PFSK-1 (cell line): ENCODE data around the gene RXRB.

Experiments
- FOXP2 ChIP-seq: optimal IDR thresholded peaks from 2 replicates; pipeline ENCODE3; 2011; ENCODE audit warnings: borderline replicate concordance, control low read depth, inconsistent platforms; ENCODE audit not compliant: insufficient read depth; ENCODE audit errors: extremely low read length, extremely low read depth
- POLR2AphosphoS5 ChIP-seq: IDR thresholded peaks from 2 replicates; pipeline ENCODE4 v1.6.1; 2012; ENCODE audit warnings: low read depth, mild to moderate bottlenecking, control low read depth, low read length, moderate library complexity
- REST ChIP-seq, 2 experiments: IDR thresholded peaks; 2 replicates each; pipeline versions ENCODE4 v1.6.1 to v1.8.0; 2011 to 2012; ENCODE audit warnings: low read depth in 2 of 2, low read length in 2 of 2, control low read depth in 1 of 2, inconsistent platforms in 1 of 2, mild to moderate bottlenecking in 1 of 2, moderate library complexity in 1 of 2; ENCODE audit not compliant: insufficient read depth in 1 of 2
- SIN3A ChIP-seq: IDR thresholded peaks from 2 replicates; pipeline ENCODE4 v1.6.1; 2012; ENCODE audit warnings: mild to moderate bottlenecking, low read length, moderate library complexity, borderline replicate concordance; ENCODE audit not compliant: insufficient read depth
- TAF1 ChIP-seq: IDR thresholded peaks from 2 replicates; pipeline ENCODE4 v1.6.1; 2012; ENCODE audit warnings: low read length, control low read depth, borderline replicate concordance; ENCODE audit not compliant: insufficient read depth

The RXRB gene

DNA sequence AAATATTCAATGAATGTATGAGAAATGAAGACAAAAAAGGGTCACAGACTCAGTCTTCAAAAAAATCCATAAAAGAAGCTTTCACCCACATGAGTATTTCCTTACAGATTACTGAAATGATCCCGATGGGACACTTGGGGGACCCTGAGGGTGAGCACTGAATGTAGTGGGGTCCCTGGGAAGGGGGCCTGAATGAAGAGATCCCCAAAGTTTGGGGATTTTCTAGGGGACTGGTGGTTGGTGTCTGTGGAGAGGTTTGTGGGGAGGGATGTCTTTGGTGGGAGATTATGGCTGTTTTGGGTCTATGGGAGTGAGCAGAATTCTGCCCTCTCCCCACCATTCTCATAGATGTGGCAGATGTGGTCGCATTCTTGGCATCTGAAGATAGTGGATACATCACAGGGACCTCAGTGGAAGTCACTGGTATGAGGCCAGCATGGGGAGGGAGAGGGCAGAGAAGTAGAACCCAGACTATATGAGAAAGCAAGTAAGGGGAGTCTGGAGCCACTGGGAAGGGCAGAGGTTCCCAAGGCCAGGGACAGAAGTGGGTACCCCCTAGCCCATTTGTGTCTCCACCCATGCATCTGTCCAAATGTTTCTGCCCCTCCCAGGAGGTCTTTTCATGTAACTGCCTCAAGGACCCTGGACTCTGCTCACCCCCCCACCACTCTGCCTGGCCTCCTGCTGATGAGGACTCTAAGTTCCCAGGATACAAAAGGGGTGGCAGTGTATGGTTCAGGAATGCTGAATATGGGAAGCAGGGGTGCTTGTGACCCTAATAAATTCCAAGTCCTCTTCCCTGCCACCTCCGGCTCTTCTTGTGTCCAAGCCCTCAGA is 5.8 kb upstream of the RXRB start:
- TF ChIP-seq FOXP2 (no peak), POLR2AphosphoS5 (no peak), REST (IDR thresholded peaks at IDR 0.05; ENCODE audit: insufficient read depth in 1 of 2, low read depth in 2 of 2, low read length in 2 of 2) (no peak), SIN3A (no peak), TAF1 (no peak)

- TF ChIP-seq POLR2AphosphoS5 (no peak), SIN3A (no peak), FOXP2 (no peak), REST (IDR thresholded peaks at IDR 0.05; ENCODE audit: insufficient read depth in 1 of 2, low read depth in 2 of 2, low read length in 2 of 2) (no peak)
These were observed 4.9 kb upstream of the RXRB start for GRCh38 chr6:33205191-33206026.

DNA sequence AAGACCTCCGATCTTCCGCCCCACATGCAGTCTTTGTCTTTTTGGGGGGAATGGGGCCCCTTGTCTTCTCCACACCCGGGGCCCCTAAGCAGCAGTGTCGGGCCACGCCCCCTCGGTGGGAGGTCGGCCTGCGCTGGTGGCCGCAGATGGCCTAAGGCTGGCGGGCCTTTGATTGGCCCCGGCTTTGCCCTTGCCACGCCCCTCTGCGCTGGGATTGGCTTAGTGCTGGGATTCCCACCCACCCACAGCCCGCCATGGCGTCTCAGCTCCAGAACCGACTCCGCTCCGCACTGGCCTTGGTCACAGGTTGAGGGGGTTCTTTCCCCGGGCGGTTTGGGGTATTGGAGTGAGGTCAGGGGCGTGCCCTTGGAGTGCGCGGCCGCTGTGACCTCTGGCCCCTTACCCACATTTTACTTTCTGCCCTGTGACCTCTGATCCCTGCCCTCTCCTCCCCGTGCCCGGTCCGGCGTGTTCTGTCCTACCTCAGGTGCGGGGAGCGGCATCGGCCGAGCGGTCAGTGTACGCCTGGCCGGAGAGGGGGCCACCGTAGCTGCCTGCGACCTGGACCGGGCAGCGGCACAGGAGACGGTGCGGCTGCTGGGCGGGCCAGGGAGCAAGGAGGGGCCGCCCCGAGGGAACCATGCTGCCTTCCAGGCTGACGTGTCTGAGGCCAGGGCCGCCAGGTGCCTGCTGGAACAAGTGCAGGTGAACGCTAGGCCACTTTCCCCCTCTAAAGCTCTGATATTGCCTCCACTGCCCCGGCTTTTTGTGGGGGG is 4.1 kb upstream of the RXRB start, which contains the start of gene HSD17B8:
Gene HSD17B8, plus strand, starts transcription at position 241 of the 776 bp plus-strand sequence. Its CDS starts 14 bp downstream, at position 255.
- no peak for TF ChIP-seq TAF1
- no peak; the same call in 1 of the 2 replicates for TF ChIP-seq POLR2AphosphoS5
- TF ChIP-seq SIN3A = no peak
- no peak for TF ChIP-seq REST (IDR thresholded peaks at IDR 0.05; ENCODE audit: insufficient read depth in 1 of 2, low read depth in 2 of 2, low read length in 2 of 2)
- no peak for TF ChIP-seq FOXP2

GRCh38 chr6:33204165-33204414 is 3.6 kb upstream of the RXRB start:
- no peak for TF ChIP-seq POLR2AphosphoS5
- no peak for TF ChIP-seq TAF1
- TF ChIP-seq REST (IDR thresholded peaks at IDR 0.05; ENCODE audit: insufficient read depth in 1 of 2, low read depth in 2 of 2, low read length in 2 of 2) = no peak
